CD4-positive, alpha-beta T cell treated with Interleukin-4 for 4 hours (primary cell): ENCODE measurements around the gene MTOR.
A peak's percentile ranks its signal among the peaks of the same experiment; 100 is the strongest.
"Not testable (repeated sequence)": the region's sequence is repeated elsewhere in the genome, so short reads cannot be mapped to it uniquely, and the experiment has no call there.

Experiments used
- DNase-seq: peaks from one replicate; pipeline ENCODE4 v3.0.0-alpha.2; 2020

The MTOR gene

DNA sequence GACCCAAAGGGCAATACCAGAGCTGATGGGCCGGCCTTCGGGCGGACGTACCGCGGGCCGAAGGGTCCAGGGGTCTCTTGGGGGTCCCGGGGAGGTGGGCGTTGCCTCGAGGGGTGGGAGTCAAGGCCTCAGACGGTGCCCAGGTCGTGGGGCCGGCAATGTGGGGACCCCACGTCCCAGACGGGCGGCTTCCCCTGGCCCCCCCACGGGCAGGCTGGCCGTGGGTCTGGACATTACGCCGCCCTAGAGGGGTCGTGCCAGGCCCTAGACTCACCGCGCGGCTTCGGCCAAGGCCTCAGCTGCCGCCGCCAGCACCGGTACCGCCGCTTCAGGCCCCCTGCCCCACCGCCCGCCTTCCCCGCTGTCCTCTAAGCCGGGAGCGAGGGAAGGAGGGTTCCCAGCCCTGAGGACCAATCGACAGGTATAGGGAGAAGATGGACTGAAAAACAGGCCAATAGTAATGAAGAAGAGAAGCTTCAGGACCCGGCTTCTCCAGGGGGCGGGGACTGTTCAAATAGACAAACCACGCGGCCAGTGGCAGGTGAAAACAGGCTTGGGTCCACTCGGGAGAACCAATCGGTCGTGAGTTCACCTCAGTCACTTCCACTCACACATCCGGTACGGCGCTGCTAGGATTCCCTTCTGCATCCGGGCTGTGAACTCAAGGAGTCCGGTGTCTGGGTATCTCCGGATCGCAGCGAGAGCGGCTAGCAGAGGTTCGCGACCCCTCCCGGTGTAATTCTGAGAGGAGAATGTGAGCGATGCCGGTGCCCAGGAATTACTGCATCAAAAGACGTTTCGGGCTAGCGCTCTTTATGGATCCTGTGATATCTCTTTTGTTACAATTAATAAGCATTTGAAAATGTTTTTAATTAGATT is at the start of gene MTOR:
MTOR (minus strand) TSS at position 381 of the 879 bp plus-strand sequence. CDS start 3,142 bp downstream, outside the sequence.
- DNase-seq = peak; percentile 100

DNA sequence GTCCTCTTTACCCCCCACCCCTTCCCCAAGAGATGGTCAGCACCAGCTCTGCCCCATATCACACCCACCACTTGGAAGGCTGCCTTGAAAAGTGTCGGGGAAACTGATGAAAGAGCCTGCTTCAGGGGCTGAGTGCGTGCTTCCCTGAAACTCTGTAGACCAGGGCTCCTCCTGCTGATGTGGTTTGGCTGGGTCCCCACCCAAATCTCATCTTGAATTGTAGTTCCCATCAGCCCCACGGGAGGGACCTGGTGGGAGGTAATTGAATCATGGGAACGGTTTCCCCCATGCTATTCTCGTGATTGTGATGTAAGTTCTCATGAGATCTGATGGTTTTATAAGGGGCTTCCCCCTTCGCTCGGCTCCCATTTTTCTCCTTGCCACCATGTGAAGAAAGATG is 47.0 kb upstream of the MTOR start:
- no peak for DNase-seq

DNA sequence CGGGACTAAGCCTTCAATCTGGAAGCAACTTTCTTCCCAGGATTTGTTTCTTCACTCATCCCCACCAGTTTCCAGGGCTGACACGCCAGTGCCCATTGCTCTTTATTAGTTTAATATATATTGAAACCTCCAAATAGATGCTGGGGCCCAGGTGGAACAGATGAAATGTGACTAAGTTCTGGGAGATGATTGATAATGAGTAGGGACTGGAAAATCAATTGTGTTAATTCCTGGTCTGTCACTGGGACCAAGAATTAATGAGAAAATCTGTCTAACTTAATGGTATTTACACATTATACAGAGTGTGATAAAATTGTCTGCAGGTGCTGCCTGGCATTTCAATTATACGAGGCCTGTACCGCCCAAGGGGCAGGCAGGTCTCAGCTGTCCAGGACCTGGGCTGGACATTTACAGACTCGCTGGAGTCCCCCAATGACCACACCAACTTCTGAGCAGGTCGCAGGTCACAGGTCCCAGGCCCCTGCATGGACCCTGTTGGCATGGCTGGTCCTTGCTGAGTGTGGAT is 46.4 kb upstream of the MTOR start:
- DNase-seq = no peak

DNA sequence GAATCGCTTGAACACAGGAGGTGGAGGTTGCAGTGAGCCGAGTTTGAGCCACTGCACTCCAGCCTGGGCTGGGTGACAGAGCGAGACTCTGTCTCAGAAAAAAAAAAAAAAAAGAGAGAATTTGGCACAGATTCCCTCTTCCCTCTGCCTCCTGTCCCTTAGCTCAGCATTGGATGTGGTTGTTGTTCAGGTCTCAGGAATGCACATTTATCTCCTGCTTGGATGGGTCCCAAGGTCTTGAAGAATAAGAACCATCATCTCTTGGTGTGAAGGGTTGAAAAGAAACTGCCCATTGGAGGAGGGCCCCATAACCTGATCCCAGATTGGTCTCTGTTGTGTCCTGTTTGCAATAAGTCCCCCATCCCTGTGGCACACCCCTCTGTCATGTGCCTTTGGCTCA is 45.5 kb upstream of the MTOR start:
- no peak for DNase-seq

DNA sequence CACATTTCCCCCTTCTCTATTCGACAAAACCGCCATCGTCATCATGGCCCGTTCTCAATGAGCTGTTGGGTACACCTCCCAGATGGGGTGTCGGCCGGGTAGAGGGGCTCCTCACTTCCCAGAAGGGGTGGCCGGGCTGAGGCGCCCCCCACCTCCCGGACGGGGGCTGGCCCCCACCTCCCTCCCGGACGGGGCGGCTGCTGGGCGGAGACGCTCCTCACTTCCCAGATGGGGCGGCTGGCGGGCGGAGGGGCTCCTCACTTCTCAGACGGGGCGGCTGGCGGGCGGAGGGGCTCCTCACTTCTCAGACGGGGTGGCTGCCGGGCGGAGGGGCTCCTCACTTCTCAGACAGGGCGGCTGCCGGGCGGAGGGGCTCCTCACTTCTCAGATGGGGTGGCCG is 43.2 kb upstream of the MTOR start:
- not testable (repeated sequence) for DNase-seq

DNA sequence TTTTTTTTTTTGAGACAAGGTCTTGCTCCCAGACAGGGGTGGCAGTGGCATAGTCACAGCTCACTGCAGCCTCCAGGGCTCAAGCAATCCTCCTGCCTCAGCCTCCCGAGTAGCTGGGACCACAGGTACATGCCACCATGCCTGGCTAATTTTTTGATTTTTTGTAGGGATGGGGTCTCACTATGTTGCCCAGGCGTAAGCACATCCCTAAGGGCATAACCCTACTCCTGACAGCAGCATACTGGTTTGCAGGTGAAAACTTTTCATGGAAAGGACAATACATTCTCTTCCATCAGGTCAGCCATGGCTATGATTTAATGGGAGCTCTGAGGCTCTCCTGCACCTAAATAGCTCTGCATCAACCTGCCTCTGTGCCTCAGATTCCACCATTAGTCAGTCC is 40.0 kb upstream of the MTOR start:
- no peak for DNase-seq

DNA sequence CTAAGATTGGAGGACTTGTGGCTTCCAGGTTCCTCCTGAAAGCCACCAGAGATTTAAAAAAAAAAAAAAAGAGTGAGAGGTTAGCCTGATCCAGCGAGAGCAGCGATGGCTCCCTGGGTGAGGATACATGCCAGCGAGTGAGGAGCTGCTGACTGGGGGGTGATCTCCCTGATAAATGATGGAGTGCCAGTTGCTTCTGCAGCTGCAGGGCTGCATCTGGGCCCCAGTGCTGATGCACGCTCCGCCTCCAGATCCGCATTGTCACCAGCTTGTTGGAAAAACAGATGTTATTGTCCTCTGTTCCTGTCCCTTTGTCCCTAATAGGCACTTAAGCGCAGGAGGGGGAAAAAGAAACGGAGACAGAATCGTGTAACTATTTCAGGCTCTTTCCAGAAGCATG is 39.2 kb upstream of the MTOR start:
- DNase-seq = no peak

DNA sequence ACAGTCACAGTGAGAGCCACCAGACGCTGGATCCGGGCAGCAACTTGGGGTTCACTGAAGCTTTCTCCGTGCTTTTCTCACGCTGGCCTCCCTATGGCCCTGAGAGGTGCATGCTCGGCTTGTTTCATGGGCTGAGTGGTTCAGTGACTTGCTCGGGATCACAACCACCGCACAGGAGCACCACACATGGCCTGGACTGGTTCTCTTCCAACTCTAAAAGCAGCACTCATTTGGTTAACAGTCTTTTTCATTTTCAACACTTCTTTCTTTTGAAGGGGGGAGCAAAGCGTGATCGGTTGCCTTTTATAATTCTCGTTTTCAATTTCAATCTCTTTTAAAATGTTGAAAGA is 36.8 kb upstream of the MTOR start:
- no peak for DNase-seq

DNA sequence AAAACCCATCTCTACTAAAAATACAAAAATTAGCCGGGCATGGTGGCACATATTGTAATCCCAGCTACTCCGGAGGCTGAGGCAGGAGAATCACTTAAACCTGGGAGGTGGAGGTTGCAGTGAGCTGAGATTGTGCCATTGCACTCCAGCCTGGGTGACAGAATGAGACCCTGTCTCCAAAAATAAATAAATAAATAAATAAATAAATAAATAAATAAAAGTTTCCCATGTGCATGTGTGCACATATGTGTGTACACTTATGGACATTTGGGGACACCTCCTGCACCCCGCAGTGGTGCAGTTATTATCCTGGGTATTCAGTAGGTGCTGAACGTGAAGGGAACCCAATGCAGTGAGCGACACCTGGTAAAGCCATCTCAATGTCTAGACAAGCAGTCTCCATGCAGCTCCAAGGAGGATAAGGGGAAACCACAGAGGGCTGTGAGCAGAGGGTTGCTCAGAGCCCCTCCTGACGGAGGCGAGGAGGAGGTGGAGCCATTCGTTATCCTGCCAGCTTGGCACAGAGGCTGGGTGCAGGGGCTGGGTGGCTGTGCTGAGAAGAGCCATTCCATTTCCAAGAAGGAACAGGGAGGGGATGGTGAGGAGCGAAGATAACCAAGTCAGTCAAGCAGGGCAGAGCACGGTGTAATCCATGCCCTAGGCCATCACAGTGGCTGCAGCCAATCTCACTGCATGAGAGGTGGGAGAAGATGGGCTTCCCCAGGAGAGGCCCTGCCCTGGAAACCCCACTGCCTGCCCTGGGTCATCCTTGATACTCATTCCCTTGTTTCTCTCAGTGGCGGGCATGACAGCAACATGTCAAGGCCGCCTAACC is 36.3 kb upstream of the MTOR start:
- no peak for DNase-seq

DNA sequence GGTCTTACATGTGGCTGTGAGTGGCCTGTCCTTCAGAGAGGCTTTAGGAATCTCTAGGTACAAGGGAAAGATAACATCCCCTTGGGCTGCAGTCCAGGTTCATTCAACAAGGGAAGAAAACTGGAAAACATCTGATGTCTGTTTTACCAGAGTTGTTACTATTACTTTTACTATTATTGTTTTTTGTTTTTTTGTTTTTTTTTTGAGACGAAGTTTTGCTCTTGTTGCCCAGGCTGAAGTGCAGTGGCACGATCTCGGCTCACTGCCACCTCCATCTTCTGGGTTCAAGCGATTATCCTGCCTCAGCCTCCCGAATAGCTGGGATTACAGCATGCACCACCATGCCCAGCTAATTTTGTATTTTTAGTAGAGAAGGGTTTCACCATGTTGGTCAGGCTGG is 35.4 kb upstream of the MTOR start:
- DNase-seq = not testable (repeated sequence)

DNA sequence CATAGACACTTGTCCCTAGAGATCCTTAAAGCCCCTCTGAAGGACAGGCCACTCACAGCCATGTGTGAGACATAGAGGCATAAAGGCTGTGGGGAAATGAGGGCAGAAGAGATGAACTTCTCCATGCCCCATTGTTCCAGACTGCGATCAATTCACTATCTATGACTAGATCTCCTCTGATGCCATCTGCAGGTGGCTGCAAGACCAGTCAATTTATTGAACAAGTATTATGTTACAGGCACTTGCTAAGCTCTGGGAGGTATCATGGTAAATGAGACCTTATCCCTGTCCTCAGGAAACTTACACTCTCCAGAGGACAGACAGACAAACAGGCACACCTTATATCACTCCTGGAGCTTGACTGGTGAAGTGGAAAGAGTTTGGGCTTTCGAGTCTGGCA is 33.6 kb upstream of the MTOR start:
- no peak for DNase-seq

DNA sequence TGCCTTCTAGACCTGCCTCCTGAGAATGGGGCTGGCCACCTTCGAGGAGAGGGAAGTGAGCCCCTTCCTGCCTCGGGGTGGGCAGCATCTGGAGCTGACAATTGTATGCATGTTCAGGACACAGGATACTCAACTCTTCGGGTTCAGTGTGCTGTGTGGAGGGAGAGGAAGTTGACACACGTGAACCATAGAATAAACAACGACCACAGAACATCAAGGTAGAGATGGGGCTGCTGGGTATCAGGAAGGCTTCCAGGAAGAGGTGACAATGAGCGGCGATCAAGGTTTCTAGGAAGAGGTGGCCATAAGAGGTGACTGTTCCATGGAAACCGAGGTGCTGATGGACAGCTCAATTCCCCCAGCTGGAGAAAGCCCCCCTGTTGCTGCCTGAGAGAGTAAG is 32.6 kb upstream of the MTOR start:
- DNase-seq = no peak

DNA sequence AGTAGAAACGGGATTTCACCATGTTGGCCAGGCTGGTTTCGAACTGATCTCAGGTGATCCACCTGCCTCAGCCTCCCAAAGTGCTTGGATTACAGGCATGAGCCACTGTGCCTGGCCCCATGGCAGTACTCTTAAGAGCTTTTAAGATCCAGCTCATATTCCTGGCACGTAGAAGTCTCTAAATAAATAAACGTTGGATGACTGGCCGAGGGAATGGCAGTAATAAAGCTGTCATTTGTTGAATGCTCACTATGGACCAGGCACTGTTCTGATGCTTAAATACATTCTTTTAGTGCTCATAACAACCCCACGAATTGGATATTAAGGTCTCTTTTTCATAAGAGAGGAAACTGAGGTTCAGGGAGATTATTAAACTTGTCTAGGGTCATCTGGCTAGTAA is 31.5 kb upstream of the MTOR start:
- DNase-seq = no peak

DNA sequence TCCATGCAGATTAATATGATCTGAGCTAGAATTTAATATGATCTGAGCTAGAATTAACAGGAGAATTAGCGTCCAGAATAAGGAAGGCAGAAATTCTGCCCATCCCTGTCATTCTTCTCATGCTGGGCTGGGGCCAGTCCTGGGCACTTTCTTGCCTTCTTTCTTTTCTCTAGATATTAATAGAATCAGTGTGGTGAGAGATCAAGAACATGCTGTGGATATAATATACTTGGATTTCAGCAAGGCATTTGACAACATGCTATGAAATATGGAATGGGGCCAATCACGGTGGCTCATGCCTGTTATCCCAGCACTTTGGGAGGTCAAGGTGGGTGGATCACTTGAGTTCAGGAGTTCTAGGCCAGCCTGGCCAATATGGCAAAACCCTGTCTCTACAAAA is 28.7 kb upstream of the MTOR start:
- no peak for DNase-seq

DNA sequence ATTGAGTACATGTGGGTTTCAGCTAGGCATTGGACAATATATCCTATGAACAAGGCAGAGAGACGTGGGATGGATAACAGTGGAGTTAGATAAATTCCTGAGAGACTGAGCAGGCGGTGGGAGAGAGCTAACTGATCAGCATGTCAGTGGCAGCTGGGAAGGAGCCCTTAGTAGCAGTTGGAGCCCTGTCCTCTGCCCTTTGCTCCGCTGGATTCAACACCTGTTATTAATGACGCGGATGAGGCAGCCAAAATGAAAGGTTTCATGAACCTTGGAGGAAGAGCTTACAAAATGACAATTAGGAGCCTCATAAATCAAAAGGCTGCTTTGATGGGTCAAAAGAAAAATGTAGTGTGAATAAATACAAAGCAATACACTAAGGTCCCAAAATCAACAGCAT is 26.7 kb upstream of the MTOR start:
- no peak for DNase-seq

DNA sequence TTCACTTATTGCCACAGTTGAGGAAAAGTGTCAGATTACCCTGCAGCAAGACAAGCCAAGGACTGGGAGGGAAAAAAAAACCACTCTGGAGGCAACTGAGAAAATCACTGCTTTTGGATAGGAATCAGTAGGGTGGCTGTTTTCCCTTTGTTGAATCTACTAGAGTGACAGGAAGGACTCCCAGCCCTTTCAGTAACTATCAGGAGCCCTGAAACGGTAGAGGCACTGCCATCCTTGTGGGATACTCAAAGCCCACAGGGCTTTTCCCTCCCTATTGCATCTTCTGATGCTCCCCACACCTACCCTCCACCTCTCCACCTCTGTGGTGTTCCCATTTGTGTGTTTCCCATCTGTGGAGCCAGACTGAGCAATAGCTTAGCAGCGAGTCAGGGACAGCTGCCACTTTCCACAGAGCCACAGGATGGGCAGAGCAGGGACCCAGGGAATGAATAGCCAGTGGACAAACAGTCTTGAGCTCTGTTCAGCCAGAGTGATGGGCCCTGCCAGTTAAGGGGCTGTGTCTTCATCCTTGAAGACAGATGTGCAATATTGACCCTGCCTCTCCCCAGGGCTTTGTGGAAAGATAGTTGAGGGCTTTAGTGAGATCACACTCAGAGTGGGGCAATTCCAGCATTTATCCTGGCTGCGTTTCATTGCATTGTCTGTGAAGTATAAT is 24.5 kb upstream of the MTOR start:
- DNase-seq = no peak

DNA sequence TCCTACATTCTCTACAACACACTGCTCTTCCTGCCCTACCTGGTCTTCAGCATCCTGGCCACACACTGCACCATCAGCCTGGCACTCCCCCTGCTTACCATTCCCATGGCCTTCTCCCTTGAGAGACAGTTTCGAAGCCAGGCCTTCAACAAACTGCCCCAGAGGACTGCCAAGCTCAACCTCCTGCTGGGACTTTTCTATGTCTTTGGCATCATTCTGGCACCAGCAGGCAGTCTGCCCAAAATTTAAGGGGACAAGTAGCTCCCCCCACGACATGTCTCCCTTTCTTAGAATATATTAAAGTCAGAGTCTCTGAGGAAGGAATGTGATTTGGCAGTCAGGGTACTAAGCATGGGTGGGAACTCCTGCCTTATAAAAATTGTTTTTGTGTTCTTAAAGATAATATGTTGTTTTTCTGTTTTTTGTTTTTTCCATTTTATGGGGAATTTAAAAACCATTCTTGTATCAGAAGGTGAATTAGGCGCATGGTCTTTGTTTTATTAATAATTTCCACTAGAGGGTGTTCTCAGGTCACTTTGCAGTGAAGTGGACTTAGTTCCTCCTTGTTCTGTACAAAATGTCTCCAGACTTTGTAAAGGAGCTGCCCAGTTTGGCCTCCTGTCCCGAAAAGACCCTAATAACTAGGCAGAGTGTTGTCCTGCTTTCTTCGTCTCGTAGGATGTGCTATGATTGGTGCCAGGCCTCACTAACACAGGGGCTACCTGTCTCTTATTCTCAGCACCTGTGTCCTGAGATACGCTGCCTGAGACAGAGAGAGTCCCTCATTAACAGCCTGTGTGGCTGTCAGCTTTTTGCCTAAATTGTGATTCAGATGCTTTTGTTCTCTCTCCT is 23.8 kb upstream of the MTOR start:
- DNase-seq = no peak

DNA sequence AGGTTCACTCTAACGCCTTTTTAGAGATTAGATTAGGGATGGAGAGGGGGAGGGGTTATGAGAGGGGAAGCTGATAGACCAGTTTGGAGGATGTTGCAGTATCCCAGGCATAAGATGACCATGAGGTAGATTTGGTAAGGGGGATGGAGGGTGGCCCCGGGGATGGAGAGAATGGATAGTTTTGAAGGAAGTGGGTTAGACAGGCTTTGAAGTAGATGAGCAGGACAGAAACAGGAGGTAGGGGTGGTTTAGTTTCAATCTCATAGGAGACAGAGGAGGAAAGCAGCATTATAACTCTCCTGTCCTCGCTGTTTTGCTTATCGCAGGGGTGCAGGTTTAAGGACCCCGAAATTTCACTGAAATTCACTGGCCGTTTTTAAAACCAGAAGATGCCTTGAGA is 22.4 kb upstream of the MTOR start:
- no peak for DNase-seq

DNA sequence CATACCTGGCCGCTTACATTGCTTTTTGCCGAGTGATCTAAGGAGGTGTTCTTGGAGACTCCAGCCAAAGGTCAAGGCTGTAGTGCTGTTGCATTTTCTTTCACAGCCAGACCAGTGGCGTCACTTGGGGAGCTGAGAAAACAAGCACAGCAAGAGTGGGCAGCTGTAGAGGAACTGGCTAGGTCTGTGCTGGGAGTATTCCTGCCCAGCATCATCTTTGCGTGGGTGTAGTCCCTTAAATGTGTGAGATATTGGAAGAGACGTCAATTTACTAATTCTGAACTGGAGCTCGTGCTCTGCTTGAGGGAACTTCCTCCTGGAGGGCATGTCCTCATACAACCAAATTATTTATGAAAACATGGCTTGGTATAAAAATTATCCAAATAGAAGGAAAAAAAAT is 20.8 kb upstream of the MTOR start:
- DNase-seq = no peak

DNA sequence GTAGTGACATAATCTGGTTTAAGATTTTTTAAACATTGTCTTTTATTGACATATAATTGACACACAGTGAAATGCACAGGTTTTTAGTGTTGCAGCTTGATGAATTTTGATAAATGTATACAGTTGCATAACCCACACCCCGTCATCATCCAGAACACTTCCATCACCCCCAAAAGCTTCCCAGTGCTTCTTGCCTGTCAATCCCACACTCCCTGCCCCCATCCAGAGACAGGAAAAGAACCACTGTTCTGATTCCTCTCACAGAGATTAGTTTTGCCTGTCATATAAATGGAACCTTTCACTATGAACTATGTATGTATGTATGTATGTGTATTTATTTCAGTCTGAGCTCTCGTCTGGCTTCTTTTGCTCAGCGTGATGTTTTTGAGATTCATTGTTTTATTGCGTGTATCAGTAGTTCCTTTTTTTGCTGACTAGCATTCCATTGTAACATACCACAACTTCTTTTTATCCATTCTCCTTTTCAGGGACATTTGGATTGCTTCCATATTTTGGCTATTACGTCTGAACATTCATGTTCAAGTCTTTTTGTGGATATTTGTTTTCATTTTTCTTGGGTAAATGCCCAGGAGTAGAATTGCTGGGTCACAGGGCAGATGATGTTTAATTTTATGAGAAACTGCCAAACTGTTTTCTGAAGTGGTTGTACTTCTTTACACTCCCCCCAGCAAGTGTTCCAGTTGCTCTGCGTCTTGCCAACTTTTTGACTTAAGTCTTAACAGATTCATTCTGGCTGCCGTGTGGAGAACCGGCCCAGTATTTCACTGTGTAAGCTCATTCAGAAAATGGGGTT is 19.4 kb upstream of the MTOR start:
- no peak for DNase-seq

DNA sequence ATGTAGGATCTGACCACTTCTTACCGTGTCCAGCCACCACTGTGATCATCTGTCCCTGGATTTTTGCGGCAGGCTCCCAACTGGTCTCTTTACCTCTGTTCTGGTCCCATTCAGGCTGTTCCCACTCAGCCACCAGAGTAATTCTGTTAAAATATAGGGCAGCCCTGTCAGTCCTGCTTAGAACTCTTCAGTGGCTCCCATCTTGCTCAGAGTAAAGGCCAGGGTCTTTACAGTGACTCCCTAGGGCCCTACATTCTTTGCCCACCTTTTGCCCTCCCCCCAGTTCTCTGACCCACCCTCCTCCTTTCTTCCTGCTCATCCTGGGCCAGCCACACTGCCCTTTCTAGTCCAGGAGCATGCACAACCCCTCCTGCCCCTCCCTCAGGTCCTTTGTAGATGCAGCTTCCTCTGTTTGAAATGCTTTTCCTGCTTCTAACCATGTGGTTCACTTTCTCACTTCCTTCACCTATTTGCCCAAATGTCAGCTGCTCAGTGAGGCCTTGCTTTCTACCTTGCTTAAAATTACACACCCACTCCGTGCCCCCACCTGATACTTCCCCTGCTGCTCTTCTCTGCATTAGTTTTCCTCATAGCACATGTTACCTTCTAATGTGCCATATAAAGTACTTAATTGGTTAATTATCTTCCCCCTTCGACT is 18.5 kb upstream of the MTOR start:
- DNase-seq = peak; percentile 29
